ENCODE measurements around the gene REG3G.

The REG3G gene

GRCh38 chr2:79025421-79025820 is at the start of gene REG3G:
Gene REG3G (plus strand): TSS chr2:79025702. CDS start chr2:79026094, 392 bp downstream.
- no peak for DNase-seq

GRCh38 chr2:78977661-78978145 is 47.8 kb upstream of the REG3G start:
- no peak for DNase-seq

GRCh38 chr2:78978340-78978739 is 47.2 kb upstream of the REG3G start:
- no peak for DNase-seq

- no peak for DNase-seq
Measured at GRCh38 chr2:78979380-78980151, 45.9 kb upstream of the REG3G start.

- no peak for DNase-seq
Measured at GRCh38 chr2:78980152-78980465, 45.4 kb upstream of the REG3G start.

- DNase-seq, result no peak
Measured at GRCh38 chr2:78980871-78981270, 44.6 kb upstream of the REG3G start.

- DNase-seq, result no peak
Measured at GRCh38 chr2:78982638-78983330, 42.7 kb upstream of the REG3G start.

- no peak for DNase-seq
Measured at GRCh38 chr2:78984386-78984785, 41.1 kb upstream of the REG3G start.

GRCh38 chr2:78985558-78985957 is 39.9 kb upstream of the REG3G start:
- DNase-seq, result no peak

GRCh38 chr2:78989051-78989450 is 36.5 kb upstream of the REG3G start:
- no peak for DNase-seq

GRCh38 chr2:78992451-78992806 is 33.1 kb upstream of the REG3G start:
- no peak for DNase-seq

- no peak for DNase-seq
Measured at GRCh38 chr2:78992807-78993517, 32.5 kb upstream of the REG3G start.

GRCh38 chr2:78993518-78994148 is 31.9 kb upstream of the REG3G start:
- no peak for DNase-seq

GRCh38 chr2:78994789-78995188 is 30.7 kb upstream of the REG3G start:
- DNase-seq, result no peak

GRCh38 chr2:78999406-78999805 is 26.1 kb upstream of the REG3G start:
- DNase-seq, result no peak

- DNase-seq, result no peak
Measured at GRCh38 chr2:79000008-79000576, 25.4 kb upstream of the REG3G start.

- no peak for DNase-seq
Measured at GRCh38 chr2:79001285-79001684, 24.2 kb upstream of the REG3G start.

- no peak for DNase-seq
Measured at GRCh38 chr2:79004680-79005079, 20.8 kb upstream of the REG3G start.

- DNase-seq, result no peak
Measured at GRCh38 chr2:79005216-79005615, 20.3 kb upstream of the REG3G start.

GRCh38 chr2:79009388-79009787 is 16.1 kb upstream of the REG3G start:
- no peak for DNase-seq

- DNase-seq, result no peak
Measured at GRCh38 chr2:79011496-79011895, 14.0 kb upstream of the REG3G start.

GRCh38 chr2:79013629-79014028 is 11.9 kb upstream of the REG3G start:
- DNase-seq, result no peak

- no peak for DNase-seq
Measured at GRCh38 chr2:79016342-79016741, 9.2 kb upstream of the REG3G start.

Data from NCI-H446 treated with DMSO at 0.1 percent for 48 hours (cell line).